Mesenchymal stem cell (in vitro differentiated cells and primary cell): ENCODE data around the gene EPGN.

Experiments
- DNase-seq: peaks from one replicate; pipeline ENCODE4 v3.0.0-alpha.2; 2013
- H2AFZ ChIP-seq: one replicate; pipeline ENCODE4 v1.6.1; 2013; ENCODE audit warnings: low read depth, mild to moderate bottlenecking, control low read depth, inconsistent platforms, low read length, moderate library complexity
- H2AK5ac ChIP-seq: 2 replicates; pipeline ENCODE4 v1.6.1; 2013; ENCODE audit warnings: low read length, moderate library complexity, mild to moderate bottlenecking, inconsistent platforms; ENCODE audit not compliant: severe bottlenecking
- H2BK120ac ChIP-seq: one replicate; pipeline ENCODE4 v1.6.1; 2013; ENCODE audit warnings: low read depth, mild to moderate bottlenecking, inconsistent platforms, low read length, moderate library complexity
- H2BK12ac ChIP-seq, 2 experiments: one replicate each; pipeline ENCODE4 v1.6.1; 2013; ENCODE audit warnings: inconsistent platforms in 2 of 2, low read length in 2 of 2, mild to moderate bottlenecking in 2 of 2, moderate library complexity in 2 of 2, control low read depth in 1 of 2
- H2BK15ac ChIP-seq: one replicate; pipeline ENCODE4 v1.6.1; 2013; ENCODE audit warnings: mild to moderate bottlenecking, low read depth, inconsistent platforms; ENCODE audit not compliant: poor library complexity, severe bottlenecking
- H2BK5ac ChIP-seq: 2 replicates; pipeline ENCODE4 v1.6.1; 2013; ENCODE audit warnings: low read depth, mild to moderate bottlenecking, low read length, control low read depth, inconsistent platforms; ENCODE audit not compliant: poor library complexity, severe bottlenecking
- H3K14ac ChIP-seq, 2 experiments: one replicate each; pipeline ENCODE4 v1.6.1; 2013; ENCODE audit warnings: inconsistent platforms in 2 of 2, low read length in 2 of 2, control low read depth in 1 of 2, mild to moderate bottlenecking in 1 of 2, moderate library complexity in 1 of 2
- H3K18ac ChIP-seq, 2 experiments: one replicate each; pipeline ENCODE4 v1.6.1; 2013; ENCODE audit warnings: inconsistent platforms in 2 of 2, low read length in 2 of 2, control low read depth in 1 of 2, low read depth in 1 of 2, mild to moderate bottlenecking in 1 of 2
- H3K23ac ChIP-seq, 2 experiments: one replicate each; pipeline ENCODE4 v1.6.1; 2013; ENCODE audit warnings: inconsistent platforms in 2 of 2, low read length in 2 of 2, mild to moderate bottlenecking in 2 of 2, moderate library complexity in 2 of 2, control low read depth in 1 of 2
- H3K27ac ChIP-seq: 2 replicates; pipeline ENCODE4 v1.5.1; 2013; ENCODE audit warnings: mild to moderate bottlenecking, moderate library complexity, low read length, control low read depth, inconsistent platforms; ENCODE audit not compliant: poor library complexity, severe bottlenecking
- H3K27me3 ChIP-seq, 2 experiments: 2 replicates each; pipeline versions ENCODE4 v1.6.1 to v1.7.0; 2013; ENCODE audit warnings: low read length in 2 of 2, mild to moderate bottlenecking in 2 of 2, moderate library complexity in 2 of 2, control low read depth in 1 of 2, inconsistent platforms in 1 of 2; ENCODE audit not compliant: control insufficient read depth in 1 of 2, insufficient read depth in 1 of 2
- H3K36me3 ChIP-seq, 2 experiments: 2 replicates each; pipeline versions ENCODE4 v1.6.1 to v1.7.0; 2013; ENCODE audit warnings: low read length in 2 of 2, control low read depth in 1 of 2, inconsistent platforms in 1 of 2, low read depth in 1 of 2, mild to moderate bottlenecking in 1 of 2; ENCODE audit not compliant: insufficient read depth in 2 of 2, control insufficient read depth in 1 of 2
- H3K4ac ChIP-seq, 2 experiments: one replicate each; pipeline ENCODE4 v1.6.1; 2013; ENCODE audit warnings: inconsistent platforms in 2 of 2, low read length in 2 of 2, mild to moderate bottlenecking in 2 of 2, moderate library complexity in 2 of 2, control low read depth in 1 of 2, low read depth in 1 of 2
- H3K4me1 ChIP-seq: 2 replicates; pipeline ENCODE4 v1.6.1; 2013; ENCODE audit warnings: low read depth, low read length, control low read depth; ENCODE audit not compliant: control insufficient read depth, insufficient read depth
- H3K4me2 ChIP-seq: 2 replicates; pipeline ENCODE4 v1.6.1; 2013; ENCODE audit warnings: low read length, mild to moderate bottlenecking, inconsistent platforms; ENCODE audit not compliant: poor library complexity, severe bottlenecking
- H3K4me3 ChIP-seq, 2 experiments: 2 replicates each; pipeline versions ENCODE4 v1.5.1 to v1.7.0; 2013; ENCODE audit warnings: low read length in 2 of 2, mild to moderate bottlenecking in 2 of 2, control low read depth in 1 of 2, low read depth in 1 of 2; ENCODE audit not compliant: insufficient read depth in 1 of 2
- H3K79me1 ChIP-seq: replicated peaks from 2 replicates; pipeline ENCODE4 v1.6.1; 2013; ENCODE audit warnings: mild to moderate bottlenecking, control low read depth, low read length, inconsistent platforms; ENCODE audit not compliant: poor library complexity, severe bottlenecking
- H3K9ac ChIP-seq: 2 replicates; pipeline ENCODE4 v1.7.0; 2013; ENCODE audit warnings: mild to moderate bottlenecking, low read length, moderate library complexity
- H3K9me3 ChIP-seq: 2 replicates; pipeline ENCODE4 v1.7.0; 2013; ENCODE audit warnings: mild to moderate bottlenecking, low read length; ENCODE audit not compliant: control insufficient read depth
- H4K8ac ChIP-seq: one replicate; pipeline ENCODE4 v1.6.1; 2013; ENCODE audit warnings: inconsistent platforms, mild to moderate bottlenecking, low read length, moderate library complexity
- H4K91ac ChIP-seq: one replicate; pipeline ENCODE4 v1.6.1; 2013; ENCODE audit warnings: mild to moderate bottlenecking, low read length, inconsistent platforms
- WGBS: methylation state at CpG from one replicate; pipeline ENCODE4 v1.1.7; 2013; ENCODE audit warnings: mixed read lengths; 5-methylcytosine and 5-hydroxymethylcytosine counted together

The EPGN gene

GRCh38 chr4:74284053-74284452, 24.2 kb upstream of the EPGN start:
- Histone ChIP-seq H3K23ac (no peak overlapping the region), H4K8ac (no peak overlapping the region), H3K9me3 (no peaks in the 10 kb centered on the region)

DNA sequence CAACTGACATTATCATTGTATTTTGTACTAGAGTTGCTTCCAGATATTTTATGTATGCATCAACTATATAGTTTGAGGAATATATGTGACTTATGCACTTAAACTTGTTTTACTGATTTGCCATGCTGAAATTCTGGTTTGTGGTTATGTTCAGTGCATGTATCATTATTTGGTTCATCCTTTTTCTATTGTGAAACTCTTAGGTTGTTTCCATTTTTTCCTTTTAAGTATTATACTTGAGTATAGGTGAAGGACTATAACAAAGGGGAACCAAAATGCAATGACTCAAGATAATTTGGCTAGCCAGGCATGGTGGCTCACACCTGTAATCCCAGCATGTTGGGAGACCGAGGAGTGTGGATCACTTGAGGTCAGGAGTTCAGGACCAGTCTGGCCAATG, 21.1 kb upstream of the EPGN start:
- H3K27me3 ChIP-seq: no peaks in the 10 kb centered on the region
- no peaks in the 10 kb centered on the region for H3K36me3 ChIP-seq
- no peak for DNase-seq
- H3K18ac ChIP-seq: no peak overlapping the region
- no peak overlapping the region for H2AK5ac ChIP-seq
- no peak overlapping the region for H2BK15ac ChIP-seq
- WGBS: 90% methylated on average over 1 of the region's 1 CpG
- no peaks in the 10 kb centered on the region for H3K9me3 ChIP-seq
- H3K4me3 ChIP-seq: no peak overlapping the region
- H2BK5ac ChIP-seq: no peak overlapping the region
- H4K8ac ChIP-seq: no peak overlapping the region
- no peak overlapping the region for H3K4me2 ChIP-seq
- no peaks in the 10 kb centered on the region for H3K79me1 ChIP-seq
- H3K4ac ChIP-seq: no peak overlapping the region
- no peak overlapping the region for H2BK120ac ChIP-seq
- no peak overlapping the region for H3K9ac ChIP-seq
- H3K23ac ChIP-seq: no peak overlapping the region
- H2BK12ac ChIP-seq: no peak overlapping the region
- H4K91ac ChIP-seq: no peak overlapping the region
- no peak overlapping the region for H3K27ac ChIP-seq
- H3K4me1 ChIP-seq: peaks cover 1% of the 10 kb centered on the region
- H2AFZ ChIP-seq: no peak overlapping the region
- H3K14ac ChIP-seq: no peak overlapping the region

More at GRCh38 chr4:74284053-74284452, 24.2 kb upstream of the EPGN start:
- H2AK5ac ChIP-seq: no peak overlapping the region
- H3K4me1 ChIP-seq: peaks cover 1% of the 10 kb centered on the region
- no peak overlapping the region for H3K9ac ChIP-seq
- H4K91ac ChIP-seq: no peak overlapping the region
- no peak overlapping the region for H3K4ac ChIP-seq
- 20% methylated on average over 3 of the region's 3 CpGs for WGBS
- peak; percentile 56 for DNase-seq
- no peak overlapping the region for H3K14ac ChIP-seq
- no peaks in the 10 kb centered on the region for H3K27me3 ChIP-seq
- H3K27ac ChIP-seq: peak overlapping the region; percentile 74
- no peak overlapping the region for H2BK15ac ChIP-seq
- H3K4me2 ChIP-seq: no peak overlapping the region
- no peak overlapping the region for H3K18ac ChIP-seq
- no peak overlapping the region for H2BK12ac ChIP-seq
- H3K4me3 ChIP-seq: no peak overlapping the region
- H3K36me3 ChIP-seq: no peaks in the 10 kb centered on the region
- no peak overlapping the region for H2AFZ ChIP-seq
- no peak overlapping the region for H2BK5ac ChIP-seq
- no peak overlapping the region for H2BK120ac ChIP-seq
- no peaks in the 10 kb centered on the region for H3K79me1 ChIP-seq

- Histone ChIP-seq H3K14ac (no peak overlapping the region), H2AFZ (no peak overlapping the region), H4K91ac (no peak overlapping the region), H3K27me3 (no peaks in the 10 kb centered on the region), H3K79me1 (no peaks in the 10 kb centered on the region), H3K27ac (no peak overlapping the region), H2BK12ac (no peak overlapping the region), H2BK5ac (no peak overlapping the region), H3K9me3 (no peaks in the 10 kb centered on the region), H3K36me3 (no peaks in the 10 kb centered on the region), H3K4me2 (no peak overlapping the region), H3K9ac (no peak overlapping the region), H3K4me3 (no peak overlapping the region), H2BK15ac (no peak overlapping the region), H3K4ac (no peak overlapping the region), H2AK5ac (no peak overlapping the region), H2BK120ac (no peak overlapping the region), H4K8ac (no peak overlapping the region), H3K18ac (no peak overlapping the region), H3K4me1 (peaks cover 1% of the 10 kb centered on the region), H3K23ac (no peak overlapping the region)
- DNase-seq: no peak
Observed at GRCh38 chr4:74287791-74288190, 20.5 kb upstream of the EPGN start.

DNA sequence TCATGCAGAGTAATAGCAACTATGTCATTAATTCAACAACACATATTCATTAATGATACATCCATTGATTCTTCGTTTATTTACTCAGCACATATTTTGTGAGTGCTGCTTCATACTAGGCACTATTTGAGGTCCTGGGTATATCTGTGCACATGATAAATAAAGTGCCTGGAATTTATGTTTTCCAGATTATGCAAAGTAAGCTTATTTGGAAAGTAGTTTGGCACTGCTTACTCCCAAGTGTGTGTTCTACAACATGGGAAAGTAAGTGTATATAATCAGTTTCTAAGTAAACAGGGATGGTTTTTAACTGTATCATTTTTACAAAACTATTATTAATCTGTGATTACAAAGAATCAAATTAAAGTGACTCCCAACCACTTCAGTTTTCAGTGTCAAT, 16.8 kb upstream of the EPGN start:
- Histone ChIP-seq H3K4me2 (no peak overlapping the region), H2AFZ (no peak overlapping the region)

More for the DNA sequence above, 16.8 kb upstream of the EPGN start:
- Histone ChIP-seq H3K4me3 (no peak overlapping the region), H2AK5ac (no peak overlapping the region), H4K8ac (no peak overlapping the region), H3K27me3 (no peaks in the 10 kb centered on the region), H2BK12ac (no peak overlapping the region), H2BK120ac (no peak overlapping the region), H2BK15ac (no peak overlapping the region), H4K91ac (no peak overlapping the region), H3K18ac (no peak overlapping the region), H3K36me3 (no peaks in the 10 kb centered on the region), H3K9me3 (no peaks in the 10 kb centered on the region), H3K79me1 (no peaks in the 10 kb centered on the region), H3K27ac (no peak overlapping the region), H3K9ac (no peak overlapping the region), H3K4ac (no peak overlapping the region), H3K14ac (no peak overlapping the region), H2BK5ac (no peak overlapping the region), H3K4me1 (peaks cover 1% of the 10 kb centered on the region), H3K23ac (no peak overlapping the region)
- WGBS: 94% methylated on average over 1 of the region's 1 CpG
- DNase-seq: no peak
